WTC11 (cell line): ENCODE results near the gene AGMAT. TPM values are rescaled to one million over a fixed set of nuclear protein-coding genes. Genes with fewer than 3 reads are reported as not detected.

Source experiments
- ATF1 ChIP-seq: sonication (generic); formaldehyde crosslinking; IDR thresholded peaks from 2 replicates; pipeline ENCODE4 v1.8.1; 2023; ENCODE audit warnings: mild to moderate bottlenecking, moderate library complexity, missing genetic modification reagents
- ATF6 ChIP-seq: sonication (generic); formaldehyde crosslinking; IDR thresholded peaks from 2 replicates; pipeline ENCODE4 v1.8.1; 2023; ENCODE audit warnings: mild to moderate bottlenecking, missing genetic modification reagents
- CREM ChIP-seq: sonication (generic); formaldehyde crosslinking; IDR thresholded peaks from 2 replicates; pipeline ENCODE4 v1.8.1; 2022; ENCODE audit warnings: mild to moderate bottlenecking, missing genetic modification reagents, moderate library complexity
- EMX1 ChIP-seq: fragments of 250-450 bp; sonication (Bioruptor Pico); IDR thresholded peaks from 2 replicates; pipeline ENCODE4 v1.8.0; 2021; ENCODE audit warnings: mild to moderate bottlenecking
- ERG ChIP-seq: fragments of 250-450 bp; sonication (Bioruptor Pico); IDR thresholded peaks from 2 replicates; pipeline ENCODE4 v1.8.0; 2021; ENCODE audit warnings: mild to moderate bottlenecking
- ETV6 ChIP-seq: sonication (generic); formaldehyde crosslinking; IDR thresholded peaks from 2 replicates; pipeline ENCODE4 v1.8.1; 2022; ENCODE audit warnings: mild to moderate bottlenecking, missing genetic modification reagents
- FOXK1 ChIP-seq: sonication (generic); formaldehyde crosslinking; IDR thresholded peaks from 2 replicates; pipeline ENCODE4 v1.8.0; 2022; ENCODE audit warnings: mild to moderate bottlenecking, moderate library complexity, missing genetic modification reagents
- GABPB1 ChIP-seq: sonication (generic); formaldehyde crosslinking; IDR thresholded peaks from 2 replicates; pipeline ENCODE4 v1.8.1; 2023; ENCODE audit warnings: mild to moderate bottlenecking, missing genetic modification reagents
- HMGXB4 ChIP-seq: sonication (generic); formaldehyde crosslinking; IDR thresholded peaks from 2 replicates; pipeline ENCODE4 v1.8.1; 2023; ENCODE audit warnings: mild to moderate bottlenecking, moderate library complexity, missing genetic modification reagents
- JUN ChIP-seq: sonication (generic); formaldehyde crosslinking; IDR thresholded peaks from 2 replicates; pipeline ENCODE4 v1.8.0; 2023; ENCODE audit warnings: mild to moderate bottlenecking, missing genetic modification reagents
- MAX ChIP-seq: sonication (generic); formaldehyde crosslinking; IDR thresholded peaks from 2 replicates; pipeline ENCODE4 v1.8.0; 2022; ENCODE audit warnings: mild to moderate bottlenecking, missing genetic modification reagents
- MYBL2 ChIP-seq: sonication (generic); formaldehyde crosslinking; IDR thresholded peaks from 2 replicates; pipeline ENCODE4 v1.8.1; 2023; ENCODE audit warnings: mild to moderate bottlenecking, moderate library complexity, missing genetic modification reagents
- NFATC4 ChIP-seq: fragments of 250-450 bp; sonication (Bioruptor Pico); IDR thresholded peaks from 2 replicates; pipeline ENCODE4 v1.9.0; 2021; ENCODE audit warnings: mild to moderate bottlenecking
- NFE2L1 ChIP-seq: sonication (generic); formaldehyde crosslinking; IDR thresholded peaks from 2 replicates; pipeline ENCODE4 v1.8.1; 2023; ENCODE audit warnings: missing genetic modification reagents
- NR1H2 ChIP-seq: sonication (generic); formaldehyde crosslinking; IDR thresholded peaks from 2 replicates; pipeline ENCODE4 v1.9.0; 2021; ENCODE audit warnings: mild to moderate bottlenecking, moderate library complexity, missing genetic modification reagents
- NR2C2 ChIP-seq: sonication (generic); formaldehyde crosslinking; IDR thresholded peaks from 2 replicates; pipeline ENCODE4 v1.8.0; 2022; ENCODE audit warnings: mild to moderate bottlenecking, missing genetic modification reagents
- RELA ChIP-seq: sonication (generic); formaldehyde crosslinking; IDR thresholded peaks from 2 replicates; pipeline ENCODE4 v1.8.1; 2022; ENCODE audit warnings: missing genetic modification reagents, mild to moderate bottlenecking, borderline replicate concordance
- SMAD3 ChIP-seq: sonication (generic); formaldehyde crosslinking; IDR thresholded peaks from 2 replicates; pipeline ENCODE4 v1.8.0; 2022; ENCODE audit warnings: missing genetic modification reagents, mild to moderate bottlenecking, borderline replicate concordance
- SMAD4 ChIP-seq: sonication (generic); formaldehyde crosslinking; IDR thresholded peaks from 2 replicates; pipeline ENCODE4 v1.8.0; 2022; ENCODE audit warnings: mild to moderate bottlenecking, missing genetic modification reagents
- SP1 ChIP-seq: sonication (generic); formaldehyde crosslinking; conservative IDR thresholded peaks from 2 replicates; pipeline ENCODE4 v1.8.1; 2022; ENCODE audit warnings: missing genetic modification reagents
- STAT6 ChIP-seq: sonication (generic); formaldehyde crosslinking; conservative IDR thresholded peaks from 2 replicates; pipeline ENCODE4 v1.8.1; 2023; ENCODE audit warnings: mild to moderate bottlenecking, low read depth, missing genetic modification reagents, moderate library complexity
- TEAD1 ChIP-seq: sonication (generic); formaldehyde crosslinking; IDR thresholded peaks from 2 replicates; pipeline ENCODE4 v1.8.0; 2022; ENCODE audit warnings: mild to moderate bottlenecking, missing genetic modification reagents
- USF1 ChIP-seq: sonication (generic); formaldehyde crosslinking; IDR thresholded peaks from 2 replicates; pipeline ENCODE4 v1.8.0; 2022; ENCODE audit warnings: mild to moderate bottlenecking, missing genetic modification reagents
- USF2 ChIP-seq: sonication (generic); formaldehyde crosslinking; IDR thresholded peaks from 2 replicates; pipeline ENCODE4 v1.8.1; 2023; ENCODE audit warnings: mild to moderate bottlenecking, missing genetic modification reagents, moderate library complexity
- ZBTB43 ChIP-seq: sonication (generic); formaldehyde crosslinking; IDR thresholded peaks from 2 replicates; pipeline ENCODE4 v1.8.1; 2023; ENCODE audit warnings: mild to moderate bottlenecking, missing genetic modification reagents
- ZNF138 ChIP-seq: sonication (generic); formaldehyde crosslinking; conservative IDR thresholded peaks from 2 replicates; pipeline ENCODE4 v1.8.1; 2022; ENCODE audit warnings: mild to moderate bottlenecking, moderate library complexity, missing genetic modification reagents
- ZNF232 ChIP-seq: sonication (generic); formaldehyde crosslinking; IDR thresholded peaks from 2 replicates; pipeline ENCODE4 v1.8.0; 2022; ENCODE audit warnings: mild to moderate bottlenecking, missing genetic modification reagents
- ZNF396 ChIP-seq: fragments of 250-450 bp; sonication (Bioruptor Pico); IDR thresholded peaks from 2 replicates; pipeline ENCODE4 v1.8.0; 2021; ENCODE audit warnings: mild to moderate bottlenecking, moderate library complexity, borderline replicate concordance
- total RNA-seq: library from RNA; stranded (reverse); gene quantifications from 3 replicates; pipeline ENCODE4 v1.2.3, GENCODE V29; 2021

Gene AGMAT
- total RNA-seq, 1 experiment from 2014 or later, result 5.5 TPM

- TF ChIP-seq ERG, result no peak
- peak; percentile 100 for TF ChIP-seq USF2 (CRISPR knock-in tag)
- TF ChIP-seq ATF6 (CRISPR knock-in tag), result no peak
- no peak for TF ChIP-seq STAT6 (CRISPR knock-in tag)
- peak; percentile 78 for TF ChIP-seq FOXK1 (CRISPR knock-in tag)
- TF ChIP-seq GABPB1 (CRISPR knock-in tag), result peak; percentile 62
- TF ChIP-seq MYBL2 (CRISPR knock-in tag), result 0 out of 2 replicates have a peak, but pooled peaks have one; percentile 51
- peak; percentile 69 for TF ChIP-seq MAX (CRISPR knock-in tag)
- TF ChIP-seq NFATC4, result no peak
- no peak for TF ChIP-seq ATF1 (CRISPR knock-in tag)
- no peak for TF ChIP-seq ZNF396 (CRISPR knock-in tag)
- TF ChIP-seq ZBTB43 (CRISPR knock-in tag), result peak; percentile 58; the same call in 1 of the 2 replicates
- TF ChIP-seq SP1, result peak; percentile 86
- peak; percentile 79; the same call in 1 of the 2 replicates for TF ChIP-seq ZNF232 (CRISPR knock-in tag)
- TF ChIP-seq SMAD3 (CRISPR knock-in tag), result 0 out of 2 replicates have a peak, but pooled peaks have one; percentile 31
- no peak for TF ChIP-seq NR1H2
- TF ChIP-seq TEAD1, result peak; percentile 12; the same call in 1 of the 2 replicates
- TF ChIP-seq HMGXB4 (CRISPR knock-in tag), result peak; percentile 48; the same call in 1 of the 2 replicates
- TF ChIP-seq JUN (CRISPR knock-in tag), result no peak
- TF ChIP-seq EMX1, result no peak
- TF ChIP-seq USF1 (CRISPR knock-in tag), result peak; percentile 99
- no peak for TF ChIP-seq NR2C2 (CRISPR knock-in tag)
- peak; percentile 67; the same call in 1 of the 2 replicates for TF ChIP-seq ETV6 (CRISPR knock-in tag)
- peak; percentile 49; the same call in 1 of the 2 replicates for TF ChIP-seq CREM (CRISPR knock-in tag)
- no peak for TF ChIP-seq RELA (CRISPR knock-in tag)
- TF ChIP-seq SMAD4 (CRISPR knock-in tag), result no peak
- no peak for TF ChIP-seq ZNF138 (CRISPR knock-in tag)
- no peak for TF ChIP-seq NFE2L1
Measured at GRCh38 chr1:15526490-15527339, 58.1 kb downstream of the AGMAT start, which contains the start of gene DNAJC16 (continued).
